ENCODE results near the gene ERCC6.
A peak's percentile ranks its signal among the peaks of the same experiment; 100 is the strongest.

ERCC6 gene

GRCh38 chr10:49538381-49539319 is at the start of gene ERCC6:
TSS of gene ERCC6 (minus strand) at chr10:49539121.
- peak; percentile 95 for DNase-seq

GRCh38 chr10:49587981-49588380 is 49.1 kb upstream of the ERCC6 start:
- no peak for DNase-seq

GRCh38 chr10:49585387-49585786 is 46.5 kb upstream of the ERCC6 start:
- DNase-seq, result no peak

GRCh38 chr10:49579621-49580020 is 40.7 kb upstream of the ERCC6 start:
- no peak for DNase-seq

- DNase-seq, result no peak
Observed at GRCh38 chr10:49578392-49578791, 39.5 kb upstream of the ERCC6 start.

- DNase-seq, result no peak
Observed at GRCh38 chr10:49577182-49577925, 38.4 kb upstream of the ERCC6 start.

GRCh38 chr10:49575489-49576072 is 36.7 kb upstream of the ERCC6 start:
- no peak for DNase-seq

- DNase-seq, result no peak
Observed at GRCh38 chr10:49572594-49573114, 33.7 kb upstream of the ERCC6 start.

- no peak for DNase-seq
Observed at GRCh38 chr10:49571388-49571787, 32.5 kb upstream of the ERCC6 start.

- no peak for DNase-seq
Observed at GRCh38 chr10:49569031-49569631, 30.2 kb upstream of the ERCC6 start.

GRCh38 chr10:49568235-49568634 is 29.3 kb upstream of the ERCC6 start:
- no peak for DNase-seq

- DNase-seq, result no peak
Observed at GRCh38 chr10:49567810-49568209, 28.9 kb upstream of the ERCC6 start.

GRCh38 chr10:49564461-49565009 is 25.6 kb upstream of the ERCC6 start:
- no peak for DNase-seq

- no peak for DNase-seq
Observed at GRCh38 chr10:49562893-49563292, 24.0 kb upstream of the ERCC6 start.

GRCh38 chr10:49560526-49560925 is 21.6 kb upstream of the ERCC6 start:
- no peak for DNase-seq

- DNase-seq, result no peak
Observed at GRCh38 chr10:49559476-49559875, 20.6 kb upstream of the ERCC6 start.

- no peak for DNase-seq
Observed at GRCh38 chr10:49558190-49558589, 19.3 kb upstream of the ERCC6 start.

- no peak for DNase-seq
Observed at GRCh38 chr10:49557681-49558080, 18.8 kb upstream of the ERCC6 start.

GRCh38 chr10:49556723-49557122 is 17.8 kb upstream of the ERCC6 start:
- no peak for DNase-seq

- DNase-seq, result no peak
Observed at GRCh38 chr10:49552277-49552676, 13.4 kb upstream of the ERCC6 start.

- DNase-seq, result no peak
Observed at GRCh38 chr10:49550563-49550962, 11.6 kb upstream of the ERCC6 start.

GRCh38 chr10:49549640-49550346 is 10.9 kb upstream of the ERCC6 start:
- DNase-seq, result no peak

All from activated CD8-positive, alpha-beta memory T cell treated with anti-CD3 and anti-CD28 coated beads, Interleukin-2, amount 50 U/mL, for 4 hours (primary cell).